Measurements from ENCODE around the gene TMEM91.
"Not testable (repeated sequence)": the region's sequence is repeated elsewhere in the genome, so short reads cannot be mapped to it uniquely, and the experiment has no call there.

TMEM91 gene

GRCh38 chr19:41397086-41398049 lies 21.0 kb downstream of the TMEM91 start, which contains the start of the genes BCKDHA and EXOSC5:
Gene BCKDHA, plus strand, starts transcription at chr19:41397818. Its CDS starts 10 bp downstream, at chr19:41397828.
Gene EXOSC5, minus strand, starts transcription at chr19:41397359. Its CDS starts 31 bp downstream, at chr19:41397328.
- peak within 1 kb of the TSS; percentile 88 for H3K9ac ChIP-seq (ENCODE audit: low read length)
- no peaks in the 10 kb centered on the region for H3K27me3 ChIP-seq (ENCODE audit: control insufficient read depth, insufficient read depth, low read length)
- no peaks in the 10 kb centered on the region for H3K9me3 ChIP-seq (ENCODE audit: control insufficient read depth, low read length)
- no peaks in the 10 kb centered on the region for H3K36me3 ChIP-seq (ENCODE audit: control insufficient read depth, insufficient read depth, low read length)
- H3K4me3 ChIP-seq (ENCODE audit: low read length), result peak within 1 kb of the TSS; percentile 95
- peaks cover 8% of the 10 kb centered on the region for H3K4me1 ChIP-seq (ENCODE audit: control insufficient read depth, insufficient read depth, low read length)

GRCh38 chr19:41398050-41398418 lies 21.7 kb downstream of the TMEM91 start:
- Histone ChIP-seq H3K27me3 (ENCODE audit: control insufficient read depth, insufficient read depth, low read length) (no peaks in the 10 kb centered on the region), H3K9ac (ENCODE audit: low read length) (peak overlapping the region; percentile 88), H3K36me3 (ENCODE audit: control insufficient read depth, insufficient read depth, low read length) (peaks cover 1% of the 10 kb centered on the region), H3K4me3 (ENCODE audit: low read length) (peak overlapping the region; percentile 87), H3K9me3 (ENCODE audit: control insufficient read depth, low read length) (no peaks in the 10 kb centered on the region), H3K4me1 (ENCODE audit: control insufficient read depth, insufficient read depth, low read length) (peaks cover 8% of the 10 kb centered on the region)

GRCh38 chr19:41398598-41398997 lies 22.3 kb downstream of the TMEM91 start:
- peak overlapping the region; percentile 88 for H3K9ac ChIP-seq (ENCODE audit: low read length)
- H3K36me3 ChIP-seq (ENCODE audit: control insufficient read depth, insufficient read depth, low read length), result peaks cover 7% of the 10 kb centered on the region
- H3K4me1 ChIP-seq (ENCODE audit: control insufficient read depth, insufficient read depth, low read length), result peaks cover 8% of the 10 kb centered on the region
- no peaks in the 10 kb centered on the region for H3K9me3 ChIP-seq (ENCODE audit: control insufficient read depth, low read length)
- H3K27me3 ChIP-seq (ENCODE audit: control insufficient read depth, insufficient read depth, low read length), result no peaks in the 10 kb centered on the region
- H3K4me3 ChIP-seq (ENCODE audit: low read length), result peak overlapping the region; percentile 87

GRCh38 chr19:41399091-41399490 lies 22.8 kb downstream of the TMEM91 start:
- Histone ChIP-seq H3K4me3 (ENCODE audit: low read length) (no peak overlapping the region), H3K27me3 (ENCODE audit: control insufficient read depth, insufficient read depth, low read length) (no peaks in the 10 kb centered on the region), H3K4me1 (ENCODE audit: control insufficient read depth, insufficient read depth, low read length) (peaks cover 8% of the 10 kb centered on the region), H3K9me3 (ENCODE audit: control insufficient read depth, low read length) (no peaks in the 10 kb centered on the region), H3K9ac (ENCODE audit: low read length) (peak overlapping the region; percentile 88), H3K36me3 (ENCODE audit: control insufficient read depth, insufficient read depth, low read length) (peaks cover 7% of the 10 kb centered on the region)

GRCh38 chr19:41399525-41399924 lies 23.2 kb downstream of the TMEM91 start:
- peaks cover 7% of the 10 kb centered on the region for H3K36me3 ChIP-seq (ENCODE audit: control insufficient read depth, insufficient read depth, low read length)
- H3K4me1 ChIP-seq (ENCODE audit: control insufficient read depth, insufficient read depth, low read length), result peaks cover 8% of the 10 kb centered on the region
- H3K9me3 ChIP-seq (ENCODE audit: control insufficient read depth, low read length), result no peaks in the 10 kb centered on the region

GRCh38 chr19:41401483-41401882 lies 25.1 kb downstream of the TMEM91 start:
- Histone ChIP-seq H3K36me3 (ENCODE audit: control insufficient read depth, insufficient read depth, low read length) (peaks cover 7% of the 10 kb centered on the region), H3K9me3 (ENCODE audit: control insufficient read depth, low read length) (no peaks in the 10 kb centered on the region), H3K4me3 (ENCODE audit: low read length) (no peak overlapping the region), H3K9ac (ENCODE audit: low read length) (no peak overlapping the region), H3K27me3 (ENCODE audit: control insufficient read depth, insufficient read depth, low read length) (no peaks in the 10 kb centered on the region), H3K4me1 (ENCODE audit: control insufficient read depth, insufficient read depth, low read length) (peaks cover 8% of the 10 kb centered on the region)

More at GRCh38 chr19:41399525-41399924, 23.2 kb downstream of the TMEM91 start:
- H3K9ac ChIP-seq (ENCODE audit: low read length), result no peak overlapping the region
- no peaks in the 10 kb centered on the region for H3K27me3 ChIP-seq (ENCODE audit: control insufficient read depth, insufficient read depth, low read length)
- no peak overlapping the region for H3K4me3 ChIP-seq (ENCODE audit: low read length)

GRCh38 chr19:41402010-41402409 lies 25.7 kb downstream of the TMEM91 start:
- no peak overlapping the region for H3K9ac ChIP-seq (ENCODE audit: low read length)
- peaks cover 8% of the 10 kb centered on the region for H3K4me1 ChIP-seq (ENCODE audit: control insufficient read depth, insufficient read depth, low read length)

GRCh38 chr19:41403181-41403970 lies 27.0 kb downstream of the TMEM91 start:
- Histone ChIP-seq H3K27me3 (ENCODE audit: control insufficient read depth, insufficient read depth, low read length) (no peaks in the 10 kb centered on the region), H3K4me1 (ENCODE audit: control insufficient read depth, insufficient read depth, low read length) (peaks cover 12% of the 10 kb centered on the region), H3K36me3 (ENCODE audit: control insufficient read depth, insufficient read depth, low read length) (peaks cover 7% of the 10 kb centered on the region), H3K4me3 (ENCODE audit: low read length) (no peak overlapping the region), H3K9me3 (ENCODE audit: control insufficient read depth, low read length) (no peaks in the 10 kb centered on the region), H3K9ac (ENCODE audit: low read length) (no peak overlapping the region)

More at GRCh38 chr19:41402010-41402409, 25.7 kb downstream of the TMEM91 start:
- H3K4me3 ChIP-seq (ENCODE audit: low read length), result no peak overlapping the region
- H3K9me3 ChIP-seq (ENCODE audit: control insufficient read depth, low read length), result no peaks in the 10 kb centered on the region
- H3K27me3 ChIP-seq (ENCODE audit: control insufficient read depth, insufficient read depth, low read length), result no peaks in the 10 kb centered on the region
- peaks cover 7% of the 10 kb centered on the region for H3K36me3 ChIP-seq (ENCODE audit: control insufficient read depth, insufficient read depth, low read length)

- no peak overlapping the region for H3K4me3 ChIP-seq (ENCODE audit: low read length)
- H3K36me3 ChIP-seq (ENCODE audit: control insufficient read depth, insufficient read depth, low read length), result peaks cover 7% of the 10 kb centered on the region
- H3K9me3 ChIP-seq (ENCODE audit: control insufficient read depth, low read length), result no peaks in the 10 kb centered on the region
- no peaks in the 10 kb centered on the region for H3K27me3 ChIP-seq (ENCODE audit: control insufficient read depth, insufficient read depth, low read length)
- peaks cover 29% of the 10 kb centered on the region for H3K4me1 ChIP-seq (ENCODE audit: control insufficient read depth, insufficient read depth, low read length)
- H3K9ac ChIP-seq (ENCODE audit: low read length), result no peak overlapping the region
These were observed 29.4 kb downstream of the TMEM91 start for GRCh38 chr19:41405776-41406175.

- peaks cover 7% of the 10 kb centered on the region for H3K36me3 ChIP-seq (ENCODE audit: control insufficient read depth, insufficient read depth, low read length)
- H3K4me1 ChIP-seq (ENCODE audit: control insufficient read depth, insufficient read depth, low read length), result peaks cover 39% of the 10 kb centered on the region
- H3K27me3 ChIP-seq (ENCODE audit: control insufficient read depth, insufficient read depth, low read length), result no peaks in the 10 kb centered on the region
- no peaks in the 10 kb centered on the region for H3K9me3 ChIP-seq (ENCODE audit: control insufficient read depth, low read length)
- no peak overlapping the region for H3K4me3 ChIP-seq (ENCODE audit: low read length)
- no peak overlapping the region for H3K9ac ChIP-seq (ENCODE audit: low read length)
These were observed 30.9 kb downstream of the TMEM91 start for GRCh38 chr19:41407271-41407670.

- Histone ChIP-seq H3K9ac (ENCODE audit: low read length) (no peak overlapping the region), H3K4me3 (ENCODE audit: low read length) (no peak overlapping the region), H3K4me1 (ENCODE audit: control insufficient read depth, insufficient read depth, low read length) (peaks cover 39% of the 10 kb centered on the region), H3K27me3 (ENCODE audit: control insufficient read depth, insufficient read depth, low read length) (no peaks in the 10 kb centered on the region), H3K36me3 (ENCODE audit: control insufficient read depth, insufficient read depth, low read length) (peaks cover 3% of the 10 kb centered on the region), H3K9me3 (ENCODE audit: control insufficient read depth, low read length) (no peaks in the 10 kb centered on the region)
These were observed 31.9 kb downstream of the TMEM91 start for GRCh38 chr19:41408256-41408655.

GRCh38 chr19:41408846-41409245 lies 32.5 kb downstream of the TMEM91 start:
- H3K9me3 ChIP-seq (ENCODE audit: control insufficient read depth, low read length); H3K27me3 ChIP-seq (ENCODE audit: control insufficient read depth, insufficient read depth, low read length); H3K36me3 ChIP-seq (ENCODE audit: control insufficient read depth, insufficient read depth, low read length); H3K4me3 ChIP-seq (ENCODE audit: low read length): not testable (repeated sequence)
- Histone ChIP-seq H3K4me1 (ENCODE audit: control insufficient read depth, insufficient read depth, low read length) (peaks cover 39% of the 10 kb centered on the region), H3K9ac (ENCODE audit: low read length) (peak overlapping the region; percentile 41)
